GM19395 (cell line): ENCODE data around the gene ITGB4.
"Not testable (repeated sequence)": the region's sequence is repeated elsewhere in the genome, so short reads cannot be mapped to it uniquely, and the experiment has no call there.

Experiments
- ATAC-seq: cut with Tn5 transposase; IDR thresholded peaks from one replicate; pipeline ENCODE4 v1.9.1; 2021; ENCODE audit warnings: mild to moderate bottlenecking, moderate library complexity; ENCODE audit not compliant: unreplicated experiment

ITGB4 gene

GRCh38 chr17:75752802-75753513 is 31.7 kb downstream of the ITGB4 start:
- ATAC-seq = no peak

- no peak for ATAC-seq
Measured at GRCh38 chr17:75753514-75754377, 32.5 kb downstream of the ITGB4 start.

GRCh38 chr17:75754378-75755204 is 33.3 kb downstream of the ITGB4 start:
- no peak for ATAC-seq

GRCh38 chr17:75755205-75755901 is 34.1 kb downstream of the ITGB4 start:
- ATAC-seq = no peak

GRCh38 chr17:75755990-75756389 is 34.7 kb downstream of the ITGB4 start:
- no peak for ATAC-seq

GRCh38 chr17:75756451-75757085 is 35.3 kb downstream of the ITGB4 start:
- ATAC-seq = no peak

- no peak for ATAC-seq
Measured at GRCh38 chr17:75757086-75757681, 35.9 kb downstream of the ITGB4 start.

- no peak for ATAC-seq
Measured at GRCh38 chr17:75758131-75758905, 37.1 kb downstream of the ITGB4 start.

GRCh38 chr17:75759457-75759856 is 38.2 kb downstream of the ITGB4 start:
- ATAC-seq = no peak

GRCh38 chr17:75759978-75760640 is 38.9 kb downstream of the ITGB4 start:
- ATAC-seq = not testable (repeated sequence)

- no peak for ATAC-seq
Measured at GRCh38 chr17:75762513-75763268, 41.4 kb downstream of the ITGB4 start.

GRCh38 chr17:75763269-75763607 is 42.0 kb downstream of the ITGB4 start:
- ATAC-seq = no peak

- no peak for ATAC-seq
Measured at GRCh38 chr17:75763613-75764416, 42.6 kb downstream of the ITGB4 start.

- no peak for ATAC-seq
Measured at GRCh38 chr17:75764417-75764710, 43.1 kb downstream of the ITGB4 start.

GRCh38 chr17:75764711-75765421 is 43.6 kb downstream of the ITGB4 start, which contains the start of gene GALK1:
TSS of gene GALK1 (minus strand) at chr17:75765192. CDS start at chr17:75765136, 56 bp downstream.
- ATAC-seq = peak; percentile 67

GRCh38 chr17:75765981-75766380 is 44.7 kb downstream of the ITGB4 start:
- no peak for ATAC-seq

GRCh38 chr17:75767881-75768280 is 46.6 kb downstream of the ITGB4 start:
- ATAC-seq = no peak
